Measurements from ENCODE around the gene HDGFL2.

- TF ChIP-seq CTCF (IDR thresholded peaks at IDR 0.05), result no peak
- TF ChIP-seq POLR2A (IDR thresholded peaks at IDR 0.05), result no peak
These were observed 53.5 kb downstream of the HDGFL2 start for GRCh38 chr19:4525563-4526002.

All from adrenal gland (tissue), 5 donors.